Kidney (tissue), 14 donors: Measurements from ENCODE around the gene TMEM61. TPM values are rescaled to one million over a fixed set of nuclear protein-coding genes. Genes with fewer than 3 reads are reported as not detected.

Source experiments
- DNase-seq, 5 donors: peaks; one replicate each; pipeline ENCODE4 v3.0.0-alpha.2; 2013 to 2020
- FAIRE-seq: peaks from 2 replicates; lab custom pipeline; 2012; peaks lifted over from hg19 to GRCh38; lab: Jason Lieb, UNC
- H3K27ac ChIP-seq, 2 donors: one replicate each; pipeline ENCODE4 v1.7.0; 2013; ENCODE audit warnings: low read depth in 2 of 2, low read length in 2 of 2, inconsistent platforms in 1 of 2
- H3K27me3 ChIP-seq: one replicate; pipeline ENCODE4 v1.7.1; 2013; ENCODE audit warnings: low read length, inconsistent platforms; ENCODE audit not compliant: control insufficient read depth, insufficient read depth
- H3K36me3 ChIP-seq, 3 donors: one replicate each; pipeline versions ENCODE4 v1.7.0 to v1.7.1; 2013; ENCODE audit warnings: low read length in 3 of 3, control low read depth in 1 of 3, inconsistent platforms in 1 of 3; ENCODE audit not compliant: insufficient read depth in 3 of 3, control insufficient read depth in 2 of 3
- H3K4me1 ChIP-seq, 3 donors: one replicate each; pipeline versions ENCODE4 v1.7.0 to v1.7.1; 2013; ENCODE audit warnings: low read length in 3 of 3, inconsistent platforms in 1 of 3, low read depth in 1 of 3; ENCODE audit not compliant: control insufficient read depth in 2 of 3, insufficient read depth in 2 of 3
- H3K4me3 ChIP-seq, 3 donors: one replicate each; pipeline versions ENCODE4 v1.7.0 to v1.8.1; 2013; ENCODE audit warnings: low read length in 3 of 3, control low read depth in 1 of 3, inconsistent platforms in 1 of 3
- H3K9ac ChIP-seq, 3 donors: one replicate each; pipeline versions ENCODE4 v1.7.0 to v1.7.1; 2013; ENCODE audit warnings: low read length in 3 of 3, control low read depth in 1 of 3, inconsistent platforms in 1 of 3
- H3K9me3 ChIP-seq, 3 donors: one replicate each; pipeline versions ENCODE4 v1.7.0 to v1.7.1; 2013; ENCODE audit warnings: low read length in 3 of 3, control low read depth in 1 of 3, inconsistent platforms in 1 of 3; ENCODE audit not compliant: control insufficient read depth in 2 of 3, insufficient read depth in 1 of 3
- intact Hi-C: fragments of 100-400 bp; cut with DNase I; formaldehyde crosslinking; loops from one replicate; pipeline ENCODE4 v1.11.1; 2022
- polyA plus RNA-seq: library from polyadenylated mRNA; stranded (reverse); fragments of 350-450 nt; fragmentation: Illumina TruSeq; extraction: RNeasy Lipid Tissue Mini Kit (QIAGEN cat#74804); gene quantifications from one replicate; pipeline ENCODE4 v1.2.3, GENCODE V29; 2014; ENCODE audit warnings: low read depth, low replicate concordance; ENCODE audit not compliant: insufficient read depth
- total RNA-seq: library from RNA; stranded (reverse); fragmentation: NEBNext Ultra II Directional; extraction: Animal tissue kit (Norgen Biotek cat#: 25700); gene quantifications from one replicate; pipeline ENCODE4 v1.2.1, GENCODE V29; 2021
- TF ChIP-seq, protein P1 (sequence below): IDR thresholded peaks from 3 replicates; pipeline ENCODE4 v1.5.1; 2012; ENCODE audit warnings: mild to moderate bottlenecking, moderate library complexity, borderline replicate concordance; ENCODE audit not compliant: insufficient read depth; ENCODE audit errors: extremely low read depth
- donor health status: control.
- donor health status: control.
- donor health status: control.
- donor health status: control.
- donor health status: control.
- donor health status: DM: yes; HTN: yes; CAD: no.
- donor health status: Normal renal cell carcinoma (clear cell type).

Gene TMEM61
- total and polyA plus RNA-seq, 2 donors from 2014 or later = 7.0 to 42.7 TPM

DNA sequence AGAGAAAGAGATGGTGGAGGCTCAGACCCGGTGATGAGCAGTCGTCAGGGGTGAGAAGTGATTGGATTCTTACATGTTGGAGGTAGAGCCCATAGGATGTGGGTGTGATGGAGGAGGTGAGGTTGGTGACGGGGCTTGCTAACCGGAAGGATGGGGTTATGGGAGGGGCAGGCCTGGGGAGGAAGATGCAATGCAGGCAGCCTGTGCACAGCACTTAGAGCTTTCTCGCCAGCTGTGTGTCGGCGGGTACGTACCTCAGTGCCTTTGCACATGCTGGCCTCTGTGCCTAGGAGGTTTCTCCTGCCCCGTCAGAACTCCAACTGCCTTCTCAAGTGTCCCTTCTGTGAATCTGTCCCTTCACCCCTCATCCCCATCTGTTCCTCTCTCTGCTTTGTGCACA is 15.4 kb downstream of the TMEM61 start:
- TF ChIP-seq, protein P1, sequence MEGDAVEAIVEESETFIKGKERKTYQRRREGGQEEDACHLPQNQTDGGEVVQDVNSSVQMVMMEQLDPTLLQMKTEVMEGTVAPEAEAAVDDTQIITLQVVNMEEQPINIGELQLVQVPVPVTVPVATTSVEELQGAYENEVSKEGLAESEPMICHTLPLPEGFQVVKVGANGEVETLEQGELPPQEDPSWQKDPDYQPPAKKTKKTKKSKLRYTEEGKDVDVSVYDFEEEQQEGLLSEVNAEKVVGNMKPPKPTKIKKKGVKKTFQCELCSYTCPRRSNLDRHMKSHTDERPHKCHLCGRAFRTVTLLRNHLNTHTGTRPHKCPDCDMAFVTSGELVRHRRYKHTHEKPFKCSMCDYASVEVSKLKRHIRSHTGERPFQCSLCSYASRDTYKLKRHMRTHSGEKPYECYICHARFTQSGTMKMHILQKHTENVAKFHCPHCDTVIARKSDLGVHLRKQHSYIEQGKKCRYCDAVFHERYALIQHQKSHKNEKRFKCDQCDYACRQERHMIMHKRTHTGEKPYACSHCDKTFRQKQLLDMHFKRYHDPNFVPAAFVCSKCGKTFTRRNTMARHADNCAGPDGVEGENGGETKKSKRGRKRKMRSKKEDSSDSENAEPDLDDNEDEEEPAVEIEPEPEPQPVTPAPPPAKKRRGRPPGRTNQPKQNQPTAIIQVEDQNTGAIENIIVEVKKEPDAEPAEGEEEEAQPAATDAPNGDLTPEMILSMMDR = no peak
- no peak overlapping the region for H3K9ac ChIP-seq
- no peak overlapping the region for H3K27ac ChIP-seq
- no peaks in the 10 kb centered on the region for H3K9me3 ChIP-seq
- peak in 2 of 5 donors; percentile 44 to 52 for DNase-seq
- intact Hi-C loops = no loop called here
- H3K36me3 ChIP-seq = no peaks in the 10 kb centered on the region
- no peak for FAIRE-seq
- peaks cover 0 to 7% (median 0%) of the 10 kb centered on the region in 3 donors for H3K4me1 ChIP-seq
- H3K4me3 ChIP-seq = no peak overlapping the region
- peaks cover 11% of the 10 kb centered on the region for H3K27me3 ChIP-seq

DNA sequence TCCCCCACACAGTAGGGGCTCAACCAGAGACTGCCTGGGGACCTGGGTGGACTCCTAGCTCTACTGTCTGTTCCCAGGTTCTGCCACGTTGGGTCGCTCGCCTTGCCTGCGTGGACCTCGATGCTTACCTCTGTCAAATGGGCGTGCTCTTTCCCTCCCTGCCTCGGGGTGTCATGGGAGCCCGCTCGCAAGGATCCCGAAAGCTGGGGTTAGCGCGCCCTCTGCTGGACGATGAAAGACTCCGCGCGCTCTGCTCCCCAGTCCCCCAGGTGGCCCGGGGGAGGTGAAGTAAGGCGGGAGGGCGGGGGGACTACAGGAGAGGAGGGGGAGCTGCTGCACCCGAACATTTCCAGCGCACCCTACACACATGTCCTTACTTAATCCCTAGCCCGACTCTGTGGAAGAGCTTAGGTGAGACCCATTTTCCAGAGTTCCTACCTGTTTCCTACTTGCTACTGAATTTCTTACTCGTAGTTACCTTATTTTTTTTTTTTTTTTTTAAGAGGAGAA is 16.0 kb downstream of the TMEM61 start:
- TF ChIP-seq, protein P1 = peak; percentile 74
- Histone ChIP-seq H3K36me3 (no peaks in the 10 kb centered on the region), H3K27me3 (peaks cover 11% of the 10 kb centered on the region), H3K9ac (no peak overlapping the region), H3K27ac (no peak overlapping the region), H3K4me3 (no peak overlapping the region), H3K4me1 (peaks cover 0 to 7% (median 0%) of the 10 kb centered on the region in 3 donors), H3K9me3 (no peaks in the 10 kb centered on the region)
- intact Hi-C loops = no loop called here
- DNase-seq (peak; percentile 72 to 91 (median 79)), FAIRE-seq (no peak)

DNA sequence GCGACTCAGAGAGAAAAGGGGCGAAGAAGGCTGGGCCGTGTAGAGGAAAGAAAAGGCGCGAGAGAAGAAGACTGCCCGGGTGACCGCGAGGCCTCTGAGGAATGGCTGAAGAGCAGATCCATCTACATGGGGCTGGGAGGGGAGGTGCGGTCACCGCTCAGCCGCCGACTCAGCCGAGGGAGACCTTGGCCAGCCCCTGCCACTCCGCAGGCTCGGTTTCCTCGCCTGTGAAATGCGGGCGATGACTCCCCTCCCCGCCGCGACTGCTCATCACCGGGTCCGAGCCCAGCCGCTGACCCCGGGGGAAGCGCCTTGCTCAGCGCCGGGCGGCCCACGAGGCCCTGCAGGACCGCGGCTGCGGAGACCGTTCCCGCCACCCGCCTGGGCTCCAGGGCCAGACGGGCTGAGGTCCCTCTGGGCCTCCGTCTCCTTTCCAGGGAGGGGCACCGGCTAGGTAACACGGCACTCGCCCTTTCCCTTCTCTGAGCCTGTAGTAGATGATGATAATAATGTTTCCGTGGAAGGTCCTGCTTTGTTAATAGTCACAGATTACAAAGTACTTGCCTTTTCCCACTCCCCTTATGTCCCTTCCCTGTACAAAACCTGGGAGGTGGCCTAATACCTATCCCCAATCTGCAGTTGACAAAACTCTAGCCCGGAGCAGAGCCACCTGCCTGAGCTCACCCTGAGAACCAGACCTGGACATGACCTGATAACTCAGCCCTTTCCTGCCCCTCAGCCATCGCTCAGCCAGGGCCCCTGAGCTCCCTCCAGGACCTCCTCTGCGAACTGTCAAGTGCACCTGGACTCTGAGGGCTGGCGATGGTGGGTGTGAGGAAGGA is 16.7 kb downstream of the TMEM61 start:
- Histone ChIP-seq H3K36me3 (no peaks in the 10 kb centered on the region), H3K4me3 (no peak overlapping the region), H3K4me1 (peaks cover 0 to 7% (median 0%) of the 10 kb centered on the region in 3 donors), H3K27ac (no peak overlapping the region), H3K9me3 (no peaks in the 10 kb centered on the region), H3K27me3 (peaks cover 11% of the 10 kb centered on the region), H3K9ac (peak overlapping the region in 1 of 3 donors; percentile 34)
- intact Hi-C loops = no loop called here
- DNase-seq (peak in 3 of 5 donors; percentile 39 to 64 (median 51)), FAIRE-seq (no peak)
- TF ChIP-seq, protein P1 = no peak
